CD8-positive, alpha-beta memory T cell (primary cell): Measurements from ENCODE around the gene RAP1GAP2. TPM values are rescaled to one million over a fixed set of nuclear protein-coding genes. Genes with fewer than 3 reads are reported as not detected.
"Not testable (repeated sequence)": the region's sequence is repeated elsewhere in the genome, so short reads cannot be mapped to it uniquely, and the experiment has no call there.

Experiments
- CTCF ChIA-PET: fragments of 350-600 bp; sonication (Branson Sonifier 250); formaldehyde crosslinking; loops from one replicate; lab custom pipeline; 2021; ENCODE audit warnings: antibody characterized with exemption; lab: Charles Lee
- POLR2A ChIA-PET: fragments of 350-600 bp; sonication (Branson Sonifier 250); formaldehyde crosslinking; loops from one replicate; lab custom pipeline; 2021; ENCODE audit warnings: antibody characterized with exemption; lab: Charles Lee
- DNase-seq, 5 donors: peaks; one replicate each; pipeline versions ENCODE4 v3.0.0 to v3.0.0-alpha.2; 2020 to 2022; ENCODE audit warnings: mixed read lengths in 1 of 5
- H3K27ac ChIP-seq: one replicate; pipeline ENCODE4 v1.7.0; 2013; ENCODE audit warnings: low read depth, mild to moderate bottlenecking, low read length, moderate library complexity
- H3K27me3 ChIP-seq: 2 replicates; pipeline ENCODE4 v1.7.0; 2013; ENCODE audit warnings: low read length, mild to moderate bottlenecking; ENCODE audit not compliant: insufficient read depth, poor library complexity, severe bottlenecking
- H3K36me3 ChIP-seq: 2 replicates; pipeline ENCODE4 v1.7.0; 2013; ENCODE audit warnings: mild to moderate bottlenecking, low read length, moderate library complexity; ENCODE audit not compliant: insufficient read depth
- H3K4me1 ChIP-seq: 2 replicates; pipeline ENCODE4 v1.7.0; 2013; ENCODE audit warnings: mild to moderate bottlenecking, low read length, moderate library complexity; ENCODE audit not compliant: insufficient read depth
- H3K4me3 ChIP-seq: 2 replicates; pipeline ENCODE4 v1.7.0; 2013; ENCODE audit warnings: mild to moderate bottlenecking, low read length
- H3K9me3 ChIP-seq: 2 replicates; pipeline ENCODE4 v1.7.0; 2013; ENCODE audit warnings: mild to moderate bottlenecking, low read length
- H3K27ac Mint-ChIP-seq, 8 donors: one replicate each; pipeline ENCODE4 v1.8.0; 2020 to 2021; ENCODE audit warnings: mixed read lengths in 8 of 8, mild to moderate bottlenecking in 6 of 8, inconsistent platforms in 3 of 8, moderate library complexity in 3 of 8
- H3K27me3 Mint-ChIP-seq, 2 donors: one replicate each; pipeline ENCODE4 v1.8.0; 2020 to 2021; ENCODE audit warnings: mixed read lengths in 2 of 2, mild to moderate bottlenecking in 1 of 2, moderate library complexity in 1 of 2
- H3K36me3 Mint-ChIP-seq, 3 donors: one replicate each; pipeline ENCODE4 v1.8.0; 2020 to 2021; ENCODE audit warnings: mixed read lengths in 3 of 3, inconsistent platforms in 1 of 3, mild to moderate bottlenecking in 1 of 3
- H3K4me1 Mint-ChIP-seq, 3 donors: one replicate each; pipeline ENCODE4 v1.8.0; 2020 to 2021; ENCODE audit warnings: mixed read lengths in 3 of 3, inconsistent platforms in 1 of 3, mild to moderate bottlenecking in 1 of 3
- H3K4me3 Mint-ChIP-seq, 7 donors: one replicate each; pipeline ENCODE4 v1.8.0; 2020 to 2021; ENCODE audit warnings: mixed read lengths in 7 of 7, mild to moderate bottlenecking in 6 of 7, moderate library complexity in 4 of 7, inconsistent platforms in 2 of 7
- H3K9me3 Mint-ChIP-seq, 5 donors: one replicate each; pipeline ENCODE4 v1.8.0; 2020 to 2022; ENCODE audit warnings: mixed read lengths in 5 of 5, mild to moderate bottlenecking in 3 of 5, moderate library complexity in 2 of 5, inconsistent platforms in 1 of 5
- polyA plus RNA-seq: library from polyadenylated mRNA; unstranded; fragments of 300-500 nt; fragmentation: Illumina TruSeq; gene quantifications from one replicate; pipeline ENCODE4 v1.2.3, GENCODE V29; 2021
- total RNA-seq, 2 experiments: library from RNA; stranded (reverse); gene quantifications; one replicate each; pipeline ENCODE4 v1.2.3, GENCODE V29; 2021

Gene RAP1GAP2
- total and polyA plus RNA-seq, 3 experiments from 2014 or later = 1.2 to 6.3 (median 1.4) TPM

GRCh38 chr17:2981325-2981724 lies 185.1 kb downstream of the RAP1GAP2 start:
- Mint-ChIP-seq H3K4me1 (no peaks in the 10 kb centered on the region), H3K27ac (no peak overlapping the region), H3K27me3 (no peaks in the 10 kb centered on the region), H3K4me3 (no peak overlapping the region), H3K9me3 (no peaks in the 10 kb centered on the region), H3K36me3 (peaks cover 16 to 76% (median 29%) of the 10 kb centered on the region in 3 donors)
- H3K36me3 ChIP-seq = peaks cover 11% of the 10 kb centered on the region
- ChIA-PET POLR2A (interaction anchor here (0.5 kb wide), 1 partner anchor 397 kb away, joined by 6 read pairs; no protein-coding TSS in a partner anchor), CTCF (no interaction called here)
- DNase-seq = no peak
- H3K27ac ChIP-seq = no peak overlapping the region
- no peaks in the 10 kb centered on the region for H3K27me3 ChIP-seq
- H3K4me3 ChIP-seq = no peak overlapping the region
- no peaks in the 10 kb centered on the region for H3K4me1 ChIP-seq
- no peaks in the 10 kb centered on the region for H3K9me3 ChIP-seq

- H3K4me3 ChIP-seq = no peak overlapping the region
- Mint-ChIP-seq H3K27me3 (no peaks in the 10 kb centered on the region), H3K4me1 (no peaks in the 10 kb centered on the region), H3K4me3 (peak overlapping the region in 1 of 7 donors; percentile 27), H3K9me3 (no peaks in the 10 kb centered on the region), H3K36me3 (peaks cover 16 to 80% (median 34%) of the 10 kb centered on the region in 3 donors), H3K27ac (no peak overlapping the region)
- no peaks in the 10 kb centered on the region for H3K27me3 ChIP-seq
- CTCF ChIA-PET = no interaction called here
- POLR2A ChIA-PET = no interaction called here
- H3K27ac ChIP-seq = no peak overlapping the region
- H3K36me3 ChIP-seq = peaks cover 11% of the 10 kb centered on the region
- no peak for DNase-seq
- H3K9me3 ChIP-seq = no peaks in the 10 kb centered on the region
- H3K4me1 ChIP-seq = no peaks in the 10 kb centered on the region
Observed at GRCh38 chr17:2982854-2983253, 186.6 kb downstream of the RAP1GAP2 start.

GRCh38 chr17:2983255-2983654 lies 187.0 kb downstream of the RAP1GAP2 start:
- ChIA-PET POLR2A (no interaction called here), CTCF (no interaction called here)
- no peak overlapping the region for H3K4me3 ChIP-seq
- no peak overlapping the region for H3K27ac Mint-ChIP-seq
- H3K27me3 ChIP-seq = no peaks in the 10 kb centered on the region
- DNase-seq = no peak
- no peaks in the 10 kb centered on the region for H3K4me1 ChIP-seq
- no peak overlapping the region for H3K27ac ChIP-seq
- peaks cover 18 to 80% (median 33%) of the 10 kb centered on the region in 3 donors for H3K36me3 Mint-ChIP-seq
- no peaks in the 10 kb centered on the region for H3K4me1 Mint-ChIP-seq
- no peaks in the 10 kb centered on the region for H3K9me3 ChIP-seq
- no peak overlapping the region for H3K4me3 Mint-ChIP-seq
- H3K9me3 Mint-ChIP-seq = no peaks in the 10 kb centered on the region
- H3K27me3 Mint-ChIP-seq = no peaks in the 10 kb centered on the region
- peaks cover 11% of the 10 kb centered on the region for H3K36me3 ChIP-seq

- no peaks in the 10 kb centered on the region for H3K4me1 Mint-ChIP-seq
- ChIA-PET POLR2A (no interaction called here), CTCF (interaction anchor here (1.0 kb wide), 1 partner anchor 14 kb away, joined by 3 read pairs; no protein-coding TSS in a partner anchor)
- H3K27ac Mint-ChIP-seq = peak overlapping the region in 1 of 8 donors; percentile 70
- peaks cover 11% of the 10 kb centered on the region for H3K36me3 ChIP-seq
- no peaks in the 10 kb centered on the region for H3K9me3 Mint-ChIP-seq
- H3K36me3 Mint-ChIP-seq = peaks cover 27 to 82% (median 40%) of the 10 kb centered on the region in 3 donors
- DNase-seq = no peak
- no peak overlapping the region for H3K4me3 Mint-ChIP-seq
- no peaks in the 10 kb centered on the region for H3K27me3 Mint-ChIP-seq
- no peak overlapping the region for H3K27ac ChIP-seq
- H3K4me1 ChIP-seq = no peaks in the 10 kb centered on the region
- no peaks in the 10 kb centered on the region for H3K9me3 ChIP-seq
- no peaks in the 10 kb centered on the region for H3K27me3 ChIP-seq
- no peak overlapping the region for H3K4me3 ChIP-seq
Observed at GRCh38 chr17:2985318-2985717, 189.1 kb downstream of the RAP1GAP2 start.

GRCh38 chr17:2986925-2987324 lies 190.7 kb downstream of the RAP1GAP2 start:
- H3K9me3 ChIP-seq = no peaks in the 10 kb centered on the region
- POLR2A ChIA-PET = no interaction called here
- H3K27ac ChIP-seq = no peak overlapping the region
- no peaks in the 10 kb centered on the region for H3K4me1 ChIP-seq
- DNase-seq = no peak
- peaks cover 15% of the 10 kb centered on the region for H3K36me3 ChIP-seq
- Mint-ChIP-seq H3K36me3 (peaks cover 29 to 76% (median 36%) of the 10 kb centered on the region in 3 donors), H3K9me3 (no peaks in the 10 kb centered on the region), H3K27ac (peak overlapping the region in 2 of 8 donors; percentile 64 to 70), H3K4me3 (no peak overlapping the region), H3K27me3 (no peaks in the 10 kb centered on the region), H3K4me1 (no peaks in the 10 kb centered on the region)
- H3K27me3 ChIP-seq = no peaks in the 10 kb centered on the region
- CTCF ChIA-PET = no interaction called here
- H3K4me3 ChIP-seq = no peak overlapping the region

- H3K27me3 ChIP-seq, CTCF ChIA-PET, H3K4me1 ChIP-seq, H3K27ac ChIP-seq, H3K4me3 ChIP-seq, H3K9me3 ChIP-seq, DNase-seq, H3K9me3 Mint-ChIP-seq, H3K4me1 Mint-ChIP-seq, H3K4me3 Mint-ChIP-seq, POLR2A ChIA-PET, H3K27ac Mint-ChIP-seq, H3K27me3 Mint-ChIP-seq: not testable (repeated sequence)
- H3K36me3 Mint-ChIP-seq = peaks cover 22 to 73% (median 24%) of the 10 kb centered on the region in 3 donors
- H3K36me3 ChIP-seq = peaks cover 18% of the 10 kb centered on the region
Observed at GRCh38 chr17:2989396-2989795, 193.2 kb downstream of the RAP1GAP2 start.

GRCh38 chr17:2989855-2990254 lies 193.6 kb downstream of the RAP1GAP2 start:
- no peaks in the 10 kb centered on the region for H3K4me1 Mint-ChIP-seq
- Histone ChIP-seq H3K36me3 (peaks cover 18% of the 10 kb centered on the region), H3K4me1 (no peaks in the 10 kb centered on the region), H3K27ac (no peak overlapping the region), H3K9me3 (no peaks in the 10 kb centered on the region), H3K27me3 (no peaks in the 10 kb centered on the region), H3K4me3 (no peak overlapping the region)
- peaks cover 18 to 73% (median 20%) of the 10 kb centered on the region in 3 donors for H3K36me3 Mint-ChIP-seq
- no peaks in the 10 kb centered on the region for H3K9me3 Mint-ChIP-seq
- ChIA-PET POLR2A (no interaction called here), CTCF (no interaction called here)
- DNase-seq = no peak
- H3K4me3 Mint-ChIP-seq = no peak overlapping the region
- H3K27ac Mint-ChIP-seq = no peak overlapping the region
- no peaks in the 10 kb centered on the region for H3K27me3 Mint-ChIP-seq

- no peak overlapping the region for H3K4me3 Mint-ChIP-seq
- Histone ChIP-seq H3K27ac (no peak overlapping the region), H3K4me3 (no peak overlapping the region), H3K27me3 (no peaks in the 10 kb centered on the region), H3K9me3 (no peaks in the 10 kb centered on the region), H3K4me1 (no peaks in the 10 kb centered on the region), H3K36me3 (peaks cover 13% of the 10 kb centered on the region)
- CTCF ChIA-PET = no interaction called here
- H3K27ac Mint-ChIP-seq = peak overlapping the region in 1 of 8 donors; percentile 36
- H3K27me3 Mint-ChIP-seq = no peaks in the 10 kb centered on the region
- H3K4me1 Mint-ChIP-seq = no peaks in the 10 kb centered on the region
- DNase-seq = no peak
- POLR2A ChIA-PET = no interaction called here
- H3K36me3 Mint-ChIP-seq = peaks cover 17 to 72% (median 19%) of the 10 kb centered on the region in 3 donors
- H3K9me3 Mint-ChIP-seq = no peaks in the 10 kb centered on the region
Observed at GRCh38 chr17:2990396-2990795, 194.2 kb downstream of the RAP1GAP2 start.
